ENCODE data around the gene SLC22A31. TPM values are rescaled to one million over a fixed set of nuclear protein-coding genes. Genes with fewer than 3 reads are reported as not detected.
"Not testable (repeated sequence)": the region's sequence is repeated elsewhere in the genome, so short reads cannot be mapped to it uniquely, and the experiment has no call there.

SLC22A31 gene
- total RNA-seq, 2 experiments from 2014 or later, result not detected

- BruUV-seq (replicated peaks), result no TSS peak
- intact Hi-C loops (cut with micrococcal nuclease; ENCODE audit: unreplicated experiment), result loop anchor here (2.0 kb wide), 1 partner anchor 22 kb away; the partner anchor contains the start of gene CDH15
- peak; percentile 72 for DNase-seq (ENCODE audit: low spot score)
- Histone ChIP-seq H3K4me1 (ENCODE audit: insufficient read depth, low read length, poor library complexity, severe bottlenecking) (no peaks in the 10 kb centered on the region), H3K9me3 (ENCODE audit: low read length) (no peaks in the 10 kb centered on the region), H3K4me3 (ENCODE audit: low read depth, low read length, poor library complexity, severe bottlenecking) (no peak overlapping the region), H3K9me2 (ENCODE audit: insufficient read depth, low read length) (no peaks in the 10 kb centered on the region), H3K79me2 (ENCODE audit: insufficient read depth, low read depth, low read length) (no peaks in the 10 kb centered on the region), H4K20me1 (ENCODE audit: insufficient read depth, low read length) (no peaks in the 10 kb centered on the region), H3K36me3 (ENCODE audit: insufficient read depth, low read length) (no peaks in the 10 kb centered on the region), H3K27ac (ENCODE audit: low read depth, low read length, poor library complexity, severe bottlenecking) (no peak overlapping the region), H3K4me2 (ENCODE audit: low read length) (no peak overlapping the region), H2AFZ (ENCODE audit: low read length) (no peak overlapping the region)
- ChIA-PET POLR2A (interaction anchor here (0.7 to 1.4 kb wide), 7 partner anchors 10 to 623 kb away, joined by 3 to 10 read pairs (median 4); partner anchors contain the start of genes CDH15, ZC3H18 and ZNF778), CTCF (ENCODE audit: unreplicated experiment) (interaction anchor here (0.5 to 1.1 kb wide), 6 partner anchors 22 to 684 kb away, joined by 3 to 8 read pairs (median 3); partner anchors contain the start of gene CDH15)
- TF ChIP-seq CTCF (conservative IDR thresholded peaks at IDR 0.05; ENCODE audit: low read length) (no peak), EZH2phosphoT487 (IDR thresholded peaks at IDR 0.05; ENCODE audit: borderline replicate concordance, low read depth, low read length) (no peak)
Measured at GRCh38 chr16:89192956-89193575, 7.3 kb downstream of the SLC22A31 start.

- intact Hi-C loops (cut with micrococcal nuclease; ENCODE audit: unreplicated experiment), result loop anchor here (2.0 kb wide), 1 partner anchor 22 kb away; the partner anchor contains the start of gene CDH15
- POLR2A ChIA-PET, result interaction anchor here (0.5 to 1.4 kb wide), 9 partner anchors 8 to 645 kb away, joined by 3 to 10 read pairs (median 4); partner anchors contain the start of genes CDH15, ZC3H18 and ZNF778
- not testable (repeated sequence) for H3K27ac ChIP-seq (ENCODE audit: low read depth, low read length, poor library complexity, severe bottlenecking); H3K9me3 ChIP-seq (ENCODE audit: low read length); H3K36me3 ChIP-seq (ENCODE audit: insufficient read depth, low read length); H3K9me2 ChIP-seq (ENCODE audit: insufficient read depth, low read length); H3K79me2 ChIP-seq (ENCODE audit: insufficient read depth, low read depth, low read length); H3K4me1 ChIP-seq (ENCODE audit: insufficient read depth, low read length, poor library complexity, severe bottlenecking); H2AFZ ChIP-seq (ENCODE audit: low read length); BruUV-seq (replicated peaks); H4K20me1 ChIP-seq (ENCODE audit: insufficient read depth, low read length)
- CTCF ChIA-PET (ENCODE audit: unreplicated experiment), result interaction anchor here (0.5 to 1.1 kb wide), 7 partner anchors 17 to 684 kb away, joined by 3 to 8 read pairs (median 3); partner anchors contain the start of gene CDH15
- peak; percentile 88 for DNase-seq (ENCODE audit: low spot score)
- Histone ChIP-seq H3K4me3 (ENCODE audit: low read depth, low read length, poor library complexity, severe bottlenecking) (peak overlapping the region; percentile 20), H3K4me2 (ENCODE audit: low read length) (peak overlapping the region; percentile 50; the same call in 1 of the 2 replicates)
Measured at GRCh38 chr16:89192186-89192955, 8.0 kb downstream of the SLC22A31 start.

- Histone ChIP-seq H3K27ac (ENCODE audit: low read depth, low read length, poor library complexity, severe bottlenecking) (no peak overlapping the region), H3K4me1 (ENCODE audit: insufficient read depth, low read length, poor library complexity, severe bottlenecking) (no peaks in the 10 kb centered on the region), H3K9me2 (ENCODE audit: insufficient read depth, low read length) (no peaks in the 10 kb centered on the region), H2AFZ (ENCODE audit: low read length) (no peak overlapping the region), H3K4me2 (ENCODE audit: low read length) (peak overlapping the region; percentile 50; the same call in 1 of the 2 replicates), H4K20me1 (ENCODE audit: insufficient read depth, low read length) (no peaks in the 10 kb centered on the region), H3K36me3 (ENCODE audit: insufficient read depth, low read length) (no peaks in the 10 kb centered on the region), H3K9me3 (ENCODE audit: low read length) (no peaks in the 10 kb centered on the region), H3K4me3 (ENCODE audit: low read depth, low read length, poor library complexity, severe bottlenecking) (peak overlapping the region; percentile 20), H3K79me2 (ENCODE audit: insufficient read depth, low read depth, low read length) (no peaks in the 10 kb centered on the region)
- ChIA-PET POLR2A (no interaction called here), CTCF (ENCODE audit: unreplicated experiment) (no interaction called here)
- DNase-seq (ENCODE audit: low spot score), result no peak
- no TSS peak for BruUV-seq (replicated peaks)
- TF ChIP-seq CTCF (conservative IDR thresholded peaks at IDR 0.05; ENCODE audit: low read length) (no peak), EZH2phosphoT487 (IDR thresholded peaks at IDR 0.05; ENCODE audit: borderline replicate concordance, low read depth, low read length) (no peak)
- intact Hi-C loops (cut with micrococcal nuclease; ENCODE audit: unreplicated experiment), result loop anchor here (2.0 kb wide), 1 partner anchor 21 kb away; the partner anchor contains the start of gene CDH15
Measured at GRCh38 chr16:89191901-89192185, 8.5 kb downstream of the SLC22A31 start.
